Endodermal cell (in vitro differentiated cells): ENCODE data around the gene GRB14. TPM values are rescaled to one million over a fixed set of nuclear protein-coding genes. Genes with fewer than 3 reads are reported as not detected.

ENCODE experiments used
- DNase-seq: peaks from one replicate; pipeline ENCODE4 v3.0.0-alpha.2; 2017
- H3K27ac ChIP-seq: 2 replicates; pipeline ENCODE4 v1.5.1; 2013; ENCODE audit warnings: mild to moderate bottlenecking, low read depth, low read length, moderate library complexity
- H3K27me3 ChIP-seq: 2 replicates; pipeline ENCODE4 v1.6.1; 2013; ENCODE audit warnings: mild to moderate bottlenecking, low read length, moderate library complexity; ENCODE audit not compliant: insufficient read depth, control insufficient read depth, poor library complexity, severe bottlenecking
- H3K36me3 ChIP-seq: 2 replicates; pipeline ENCODE4 v1.7.0; 2013; ENCODE audit warnings: mild to moderate bottlenecking, low read length, moderate library complexity; ENCODE audit not compliant: control insufficient read depth, insufficient read depth
- H3K4me1 ChIP-seq: one replicate; pipeline ENCODE4 v1.7.0; 2013; ENCODE audit warnings: low read length; ENCODE audit not compliant: control insufficient read depth, insufficient read depth
- H3K4me3 ChIP-seq: 2 replicates; pipeline ENCODE4 v1.5.1; 2013; ENCODE audit warnings: mild to moderate bottlenecking, low read length, moderate library complexity
- H3K9ac ChIP-seq: 2 replicates; pipeline ENCODE4 v1.6.1; 2013; ENCODE audit warnings: mild to moderate bottlenecking, low read length, moderate library complexity; ENCODE audit not compliant: poor library complexity, severe bottlenecking; ENCODE audit errors: extremely low read depth
- H3K9me3 ChIP-seq: 2 replicates; pipeline ENCODE4 v1.6.1; 2013; ENCODE audit warnings: mild to moderate bottlenecking, low read length, moderate library complexity; ENCODE audit not compliant: control insufficient read depth
- H3K27ac Mint-ChIP-seq: 2 replicates; pipeline ENCODE4 v1.8.0; 2020; ENCODE audit warnings: mixed read lengths
- H3K27me3 Mint-ChIP-seq: 2 replicates; pipeline ENCODE4 v1.8.0; 2021; ENCODE audit warnings: mild to moderate bottlenecking, mixed read lengths; ENCODE audit not compliant: insufficient read depth
- H3K36me3 Mint-ChIP-seq: 2 replicates; pipeline ENCODE4 v1.8.0; 2020; ENCODE audit warnings: low read depth, mixed read lengths
- H3K4me1 Mint-ChIP-seq: 2 replicates; pipeline ENCODE4 v1.8.0; 2020; ENCODE audit warnings: mixed read lengths
- H3K4me3 Mint-ChIP-seq: 2 replicates; pipeline ENCODE4 v1.8.0; 2020; ENCODE audit warnings: mild to moderate bottlenecking, moderate library complexity, mixed read lengths
- H3K9me3 Mint-ChIP-seq: 2 replicates; pipeline ENCODE4 v1.8.0; 2020; ENCODE audit warnings: mild to moderate bottlenecking, mixed read lengths
- CTCF ChIP-seq: fragments of 200-600 bp; sonication (generic); conservative IDR thresholded peaks from 2 replicates; pipeline ENCODE4 v1.5.0; 2021; ENCODE audit warnings: antibody characterized with exemption, mild to moderate bottlenecking
- WGBS, 2 experiments: methylation state at CpG; one replicate each; pipeline versions ENCODE4 v1.1.5 to v1.1.7; 2013; ENCODE audit warnings: missing lambda C conversion rate in 2 of 2, mixed read lengths in 1 of 2; ENCODE audit not compliant: insufficient coverage in 1 of 2, insufficient read length in 1 of 2; 5-methylcytosine and 5-hydroxymethylcytosine counted together
- total RNA-seq, 2 donors: library from RNA; stranded (reverse); fragmentation: NEBNext Ultra II Directional in 1 of 2; extraction: Animal tissue kit (Norgen Biotek cat#: 25700) in 1 of 2; gene quantifications; 2 replicates in 1 of 2; 3 replicates in 1 of 2; pipeline ENCODE4 v1.2.1, GENCODE V29; 2021

The GRB14 gene
- total RNA-seq, 2 donors from 2014 or later, result 16.5 to 21.4 TPM

GRCh38 chr2:164456619-164457018, 164.7 kb downstream of the GRB14 start:
- H3K4me1 ChIP-seq, result peaks cover 1% of the 10 kb centered on the region
- H3K27ac ChIP-seq, result no peak overlapping the region
- Mint-ChIP-seq H3K27ac (no peak overlapping the region), H3K27me3 (no peaks in the 10 kb centered on the region), H3K9me3 (no peaks in the 10 kb centered on the region), H3K4me1 (peaks cover 45% of the 10 kb centered on the region), H3K4me3 (no peak overlapping the region), H3K36me3 (no peaks in the 10 kb centered on the region)
- H3K4me3 ChIP-seq, result no peak overlapping the region
- H3K9ac ChIP-seq, result no peak overlapping the region
- WGBS, 2 experiments, result 82 to 84% methylated on average over 3 to 4 of the region's 4 CpGs
- TF ChIP-seq CTCF, result no peak
- H3K27me3 ChIP-seq, result no peaks in the 10 kb centered on the region
- H3K9me3 ChIP-seq, result no peaks in the 10 kb centered on the region
- H3K36me3 ChIP-seq, result no peaks in the 10 kb centered on the region
- DNase-seq, result no peak

GRCh38 chr2:164453656-164454305, 167.5 kb downstream of the GRB14 start:
- DNase-seq, result no peak
- Histone ChIP-seq H3K27me3 (no peaks in the 10 kb centered on the region), H3K4me1 (peaks cover 4% of the 10 kb centered on the region), H3K4me3 (no peak overlapping the region), H3K27ac (no peak overlapping the region), H3K9me3 (no peaks in the 10 kb centered on the region), H3K9ac (no peak overlapping the region), H3K36me3 (no peaks in the 10 kb centered on the region)
- H3K9me3 Mint-ChIP-seq, result no peaks in the 10 kb centered on the region
- no peak for TF ChIP-seq CTCF
- H3K4me1 Mint-ChIP-seq, result peaks cover 21% of the 10 kb centered on the region
- H3K36me3 Mint-ChIP-seq, result no peaks in the 10 kb centered on the region
- no peaks in the 10 kb centered on the region for H3K27me3 Mint-ChIP-seq
- H3K4me3 Mint-ChIP-seq, result no peak overlapping the region
- WGBS, 2 experiments, result 86 to 90% methylated on average over 4 to 5 of the region's 5 CpGs
- no peak overlapping the region for H3K27ac Mint-ChIP-seq

- TF ChIP-seq CTCF, result no peak
- H3K9ac ChIP-seq, result no peak overlapping the region
- H3K9me3 ChIP-seq, result no peaks in the 10 kb centered on the region
- DNase-seq, result no peak
- H3K27me3 ChIP-seq, result no peaks in the 10 kb centered on the region
- WGBS, 2 experiments, result 95 to 100% methylated on average over 1 to 2 of the region's 2 CpGs
- no peaks in the 10 kb centered on the region for H3K27me3 Mint-ChIP-seq
- H3K36me3 Mint-ChIP-seq, result no peaks in the 10 kb centered on the region
- peaks cover 13% of the 10 kb centered on the region for H3K4me1 Mint-ChIP-seq
- no peak overlapping the region for H3K4me3 ChIP-seq
- H3K27ac Mint-ChIP-seq, result no peak overlapping the region
- peaks cover 4% of the 10 kb centered on the region for H3K4me1 ChIP-seq
- H3K4me3 Mint-ChIP-seq, result no peak overlapping the region
- no peaks in the 10 kb centered on the region for H3K36me3 ChIP-seq
- no peaks in the 10 kb centered on the region for H3K9me3 Mint-ChIP-seq
- no peak overlapping the region for H3K27ac ChIP-seq
These were observed 171.0 kb downstream of the GRB14 start for GRCh38 chr2:164450278-164450677.
